ENCODE data around the gene TMEM254. TPM values are rescaled to one million over a fixed set of nuclear protein-coding genes. Genes with fewer than 3 reads are reported as not detected.

Gene TMEM254
- total and polyA plus RNA-seq, 9 of the 15 experiments (the other 6 are each of a cell fraction or from before 2014, with no cell fraction given), result 0.59 to 4.7 (median 1.9) TPM

DNA sequence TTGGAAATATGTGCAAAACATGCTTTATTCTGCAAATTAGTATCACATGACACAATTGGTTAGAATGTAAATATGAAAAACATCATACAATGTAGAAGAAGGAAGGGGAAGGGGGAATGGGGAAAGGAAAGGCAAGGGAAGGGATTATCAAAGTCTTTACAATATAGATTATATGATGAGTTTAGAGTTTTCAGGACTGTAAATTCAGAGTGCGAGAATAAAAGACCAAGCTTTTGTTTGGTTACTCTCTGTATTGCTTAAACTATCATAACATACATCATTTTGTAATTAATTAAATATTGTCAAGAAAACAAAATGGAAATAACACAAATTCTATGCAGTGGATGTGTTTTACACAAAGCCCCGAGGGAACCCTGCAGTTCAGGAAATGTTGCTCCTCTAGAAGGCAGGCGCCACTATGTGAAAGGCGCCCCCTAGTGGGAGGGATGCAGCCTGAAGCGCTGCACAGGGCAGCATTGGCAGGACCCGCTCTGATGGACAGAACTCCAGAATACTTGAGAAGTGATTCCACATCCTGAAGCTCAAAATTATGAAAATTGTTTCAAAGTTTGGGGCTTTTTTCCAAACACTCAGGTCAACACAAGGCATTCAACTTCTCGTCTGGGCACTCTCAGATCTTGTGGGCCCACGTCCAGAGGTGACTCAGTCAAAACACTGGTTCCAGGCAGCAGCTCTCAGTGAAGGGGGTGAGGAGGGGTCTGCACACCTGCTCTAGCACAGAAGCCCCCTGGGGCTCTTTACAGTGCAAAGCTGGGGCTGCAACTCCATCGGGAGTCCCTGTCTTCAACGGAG is 31.6 kb upstream of the TMEM254 start:
- Histone ChIP-seq H3K27ac (ENCODE audit: extremely low read depth, low read depth, low read length) (no peak overlapping the region), H3K9ac (ENCODE audit: insufficient read depth in 1 of 2, low read depth in 2 of 2, low read length in 2 of 2) (no peak overlapping the region), H3K27me3 (ENCODE audit: control insufficient read depth in 2 of 2, insufficient read depth in 2 of 2, low read length in 2 of 2) (peaks cover 0 to 10% of the 10 kb centered on the region in 2 experiments; a peak in 3 of 5 replicates), H3K4me2 (ENCODE audit: insufficient read depth, low read length) (no peak overlapping the region), H3K79me2 (ENCODE audit: control insufficient read depth, insufficient read depth, low read length) (no peaks in the 10 kb centered on the region), H3K9me1 (ENCODE audit: control insufficient read depth, insufficient read depth, low read length) (no peaks in the 10 kb centered on the region), H4K20me1 (replicated peaks; ENCODE audit: control insufficient read depth, insufficient read depth, low read length) (no peaks in the 10 kb centered on the region), H3K4me1 (replicated peaks in 1 of 2; ENCODE audit: control insufficient read depth in 2 of 2, insufficient read depth in 2 of 2, low read length in 2 of 2) (no peaks in the 10 kb centered on the region; a peak in 1 of 5 replicates), H3K9me3 (replicated peaks; ENCODE audit: control insufficient read depth, insufficient read depth, low read depth, low read length) (no peaks in the 10 kb centered on the region; the same call in 1 of the 2 replicates), H3K36me3 (ENCODE audit: control insufficient read depth, insufficient read depth, low read length) (no peaks in the 10 kb centered on the region), H3K4me3 (no peak overlapping the region), H2AFZ (ENCODE audit: low read depth, low read length) (no peak overlapping the region)
- 9% methylated on average over 10 of the region's 10 CpGs for WGBS (ENCODE audit: insufficient coverage, low coverage, missing lambda C conversion rate)
- ChIA-PET CTCF (ENCODE audit: low intra/inter-chr PET ratio) (no interaction called here), POLR2A (interaction anchor here (0.6 to 1.5 kb wide), 2 partner anchors 12 to 553 kb away, joined by 3 to 4 read pairs; no protein-coding TSS in a partner anchor)
- DNase-seq (ENCODE audit: extremely low read depth in 1 of 4, low spot score in 3 of 4), result peak; percentile 71 to 86 (median 84)
- BruUV-seq (replicated peaks), result no TSS peak
- intact Hi-C loops (cut with micrococcal nuclease), result loop anchor here (5.0 kb wide), 2 partner anchors 120 to 485 kb away; partner anchors contain the start of gene SFTPA2
- peak; percentile 97 for ATAC-seq
- in situ Hi-C loops (cut with MboI), result no loop called here
- peak; percentile 93 for FAIRE-seq
- TF ChIP-seq RAD21 (CRISPR knock-in tag; conservative IDR thresholded peaks at IDR 0.05 in 1 of 2, IDR thresholded peaks at IDR 0.05 in 1 of 2), result peak; percentile 62 to 74
- TF ChIP-seq POLR2A (conservative IDR thresholded peaks at IDR 0.05), result no peak
- no peak for TF ChIP-seq HDGF (IDR thresholded peaks at IDR 0.05)
- peak; percentile 84 for TF ChIP-seq SMC3 (conservative IDR thresholded peaks at IDR 0.05; ENCODE audit: insufficient read depth, low read depth, low read length)
- TF ChIP-seq TEAD4 (IDR thresholded peaks at IDR 0.05; ENCODE audit: low read length), result peak; percentile 60; the same call in 1 of the 2 replicates
- TF ChIP-seq TEAD4 (CRISPR knock-in tag; IDR thresholded peaks at IDR 0.05; ENCODE audit: borderline replicate concordance), result no peak
- no peak for TF ChIP-seq ILK (tag; IDR thresholded peaks at IDR 0.05; ENCODE audit: borderline replicate concordance, low read depth)
- TF ChIP-seq, protein P1, sequence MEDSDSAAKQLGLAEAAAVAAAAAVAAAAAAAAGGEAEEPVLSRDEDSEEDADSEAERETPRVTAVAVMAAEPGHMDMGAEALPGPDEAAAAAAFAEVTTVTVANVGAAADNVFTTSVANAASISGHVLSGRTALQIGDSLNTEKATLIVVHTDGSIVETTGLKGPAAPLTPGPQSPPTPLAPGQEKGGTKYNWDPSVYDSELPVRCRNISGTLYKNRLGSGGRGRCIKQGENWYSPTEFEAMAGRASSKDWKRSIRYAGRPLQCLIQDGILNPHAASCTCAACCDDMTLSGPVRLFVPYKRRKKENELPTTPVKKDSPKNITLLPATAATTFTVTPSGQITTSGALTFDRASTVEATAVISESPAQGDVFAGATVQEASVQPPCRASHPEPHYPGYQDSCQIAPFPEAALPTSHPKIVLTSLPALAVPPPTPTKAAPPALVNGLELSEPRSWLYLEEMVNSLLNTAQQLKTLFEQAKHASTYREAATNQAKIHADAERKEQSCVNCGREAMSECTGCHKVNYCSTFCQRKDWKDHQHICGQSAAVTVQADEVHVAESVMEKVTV (CRISPR knock-in tag; IDR thresholded peaks at IDR 0.05), result peak; percentile 53
- TF ChIP-seq, protein P2, sequence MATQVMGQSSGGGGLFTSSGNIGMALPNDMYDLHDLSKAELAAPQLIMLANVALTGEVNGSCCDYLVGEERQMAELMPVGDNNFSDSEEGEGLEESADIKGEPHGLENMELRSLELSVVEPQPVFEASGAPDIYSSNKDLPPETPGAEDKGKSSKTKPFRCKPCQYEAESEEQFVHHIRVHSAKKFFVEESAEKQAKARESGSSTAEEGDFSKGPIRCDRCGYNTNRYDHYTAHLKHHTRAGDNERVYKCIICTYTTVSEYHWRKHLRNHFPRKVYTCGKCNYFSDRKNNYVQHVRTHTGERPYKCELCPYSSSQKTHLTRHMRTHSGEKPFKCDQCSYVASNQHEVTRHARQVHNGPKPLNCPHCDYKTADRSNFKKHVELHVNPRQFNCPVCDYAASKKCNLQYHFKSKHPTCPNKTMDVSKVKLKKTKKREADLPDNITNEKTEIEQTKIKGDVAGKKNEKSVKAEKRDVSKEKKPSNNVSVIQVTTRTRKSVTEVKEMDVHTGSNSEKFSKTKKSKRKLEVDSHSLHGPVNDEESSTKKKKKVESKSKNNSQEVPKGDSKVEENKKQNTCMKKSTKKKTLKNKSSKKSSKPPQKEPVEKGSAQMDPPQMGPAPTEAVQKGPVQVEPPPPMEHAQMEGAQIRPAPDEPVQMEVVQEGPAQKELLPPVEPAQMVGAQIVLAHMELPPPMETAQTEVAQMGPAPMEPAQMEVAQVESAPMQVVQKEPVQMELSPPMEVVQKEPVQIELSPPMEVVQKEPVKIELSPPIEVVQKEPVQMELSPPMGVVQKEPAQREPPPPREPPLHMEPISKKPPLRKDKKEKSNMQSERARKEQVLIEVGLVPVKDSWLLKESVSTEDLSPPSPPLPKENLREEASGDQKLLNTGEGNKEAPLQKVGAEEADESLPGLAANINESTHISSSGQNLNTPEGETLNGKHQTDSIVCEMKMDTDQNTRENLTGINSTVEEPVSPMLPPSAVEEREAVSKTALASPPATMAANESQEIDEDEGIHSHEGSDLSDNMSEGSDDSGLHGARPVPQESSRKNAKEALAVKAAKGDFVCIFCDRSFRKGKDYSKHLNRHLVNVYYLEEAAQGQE (IDR thresholded peaks at IDR 0.05; ENCODE audit: borderline replicate concordance), result peak; percentile 70
- TF ChIP-seq, protein P2 (CRISPR knock-in tag; IDR thresholded peaks at IDR 0.05; ENCODE audit: low read depth), result no peak
